IPS DF 19.7 (cell line): Measurements from ENCODE around the gene MOXD1.
"Not testable (repeated sequence)": the region's sequence is repeated elsewhere in the genome, so short reads cannot be mapped to it uniquely, and the experiment has no call there.

Source experiments
- DNase-seq: peaks from one replicate; pipeline ENCODE4 v3.0.0-alpha.2; 2013; ENCODE audit warnings: low read depth, low spot score

The MOXD1 gene

DNA sequence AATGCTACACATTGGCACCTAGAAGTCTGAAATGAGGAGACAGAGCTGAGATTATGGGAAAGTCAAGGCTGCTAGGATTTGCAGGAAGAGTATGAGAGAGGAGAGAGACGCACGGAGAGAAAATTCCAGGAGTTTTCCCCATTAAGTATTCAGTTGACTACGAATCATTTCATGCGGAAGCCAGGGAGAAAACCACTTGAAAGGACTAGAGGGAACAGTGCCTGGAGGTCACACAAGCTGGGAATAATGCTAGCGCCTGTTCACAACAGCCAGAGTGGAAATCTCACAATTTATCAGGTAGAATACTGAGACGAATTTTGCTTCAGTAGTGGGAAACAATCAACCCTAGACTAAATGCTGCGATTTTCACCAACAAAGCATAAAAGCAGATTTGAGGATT is 118.6 kb downstream of the MOXD1 start:
- DNase-seq = no peak

DNA sequence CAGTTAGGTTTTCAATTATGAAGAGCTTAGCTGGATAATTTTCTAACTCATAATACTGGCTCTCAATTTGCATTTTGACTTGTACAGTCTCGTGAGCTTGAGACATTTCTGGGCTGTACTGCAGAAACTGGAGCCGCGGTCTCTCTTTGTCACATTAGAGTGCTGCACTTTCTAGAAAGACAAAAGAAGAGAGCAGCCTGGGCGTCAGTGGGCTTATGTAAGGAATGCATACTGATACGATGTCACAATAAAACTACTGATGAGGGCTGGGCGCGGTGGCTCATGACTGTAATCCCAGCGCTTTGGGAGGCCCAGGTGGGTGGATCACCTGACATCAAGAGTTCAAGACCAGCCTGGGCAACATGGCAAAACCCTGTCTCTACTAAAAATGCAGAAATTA is 120.8 kb downstream of the MOXD1 start:
- DNase-seq = no peak

DNA sequence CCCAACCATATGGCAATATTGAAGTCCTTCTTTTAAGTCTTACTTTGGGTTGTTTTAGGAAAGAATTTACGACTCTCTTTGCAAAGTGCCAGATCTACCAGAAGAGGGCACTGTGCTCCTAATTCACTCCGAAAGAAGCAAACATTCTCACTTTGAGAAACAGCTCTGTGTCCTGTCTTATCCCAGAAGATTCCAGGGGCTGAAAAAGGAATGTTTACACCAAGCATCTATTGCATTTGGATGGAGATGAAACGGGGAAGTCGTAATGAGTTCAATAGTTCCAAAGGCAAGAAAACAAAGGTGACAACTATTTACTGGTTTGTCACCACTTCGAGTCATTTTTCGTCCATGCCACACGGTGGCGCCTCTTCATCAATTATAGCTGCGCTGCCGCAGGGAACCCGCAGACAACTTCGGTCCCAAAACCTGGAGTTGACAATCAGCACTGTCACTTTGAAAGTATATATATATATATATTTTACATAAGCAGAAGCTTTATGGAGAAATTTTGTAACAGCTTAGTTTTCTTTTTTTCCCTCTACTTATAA is 121.6 kb downstream of the MOXD1 start:
- no peak for DNase-seq

DNA sequence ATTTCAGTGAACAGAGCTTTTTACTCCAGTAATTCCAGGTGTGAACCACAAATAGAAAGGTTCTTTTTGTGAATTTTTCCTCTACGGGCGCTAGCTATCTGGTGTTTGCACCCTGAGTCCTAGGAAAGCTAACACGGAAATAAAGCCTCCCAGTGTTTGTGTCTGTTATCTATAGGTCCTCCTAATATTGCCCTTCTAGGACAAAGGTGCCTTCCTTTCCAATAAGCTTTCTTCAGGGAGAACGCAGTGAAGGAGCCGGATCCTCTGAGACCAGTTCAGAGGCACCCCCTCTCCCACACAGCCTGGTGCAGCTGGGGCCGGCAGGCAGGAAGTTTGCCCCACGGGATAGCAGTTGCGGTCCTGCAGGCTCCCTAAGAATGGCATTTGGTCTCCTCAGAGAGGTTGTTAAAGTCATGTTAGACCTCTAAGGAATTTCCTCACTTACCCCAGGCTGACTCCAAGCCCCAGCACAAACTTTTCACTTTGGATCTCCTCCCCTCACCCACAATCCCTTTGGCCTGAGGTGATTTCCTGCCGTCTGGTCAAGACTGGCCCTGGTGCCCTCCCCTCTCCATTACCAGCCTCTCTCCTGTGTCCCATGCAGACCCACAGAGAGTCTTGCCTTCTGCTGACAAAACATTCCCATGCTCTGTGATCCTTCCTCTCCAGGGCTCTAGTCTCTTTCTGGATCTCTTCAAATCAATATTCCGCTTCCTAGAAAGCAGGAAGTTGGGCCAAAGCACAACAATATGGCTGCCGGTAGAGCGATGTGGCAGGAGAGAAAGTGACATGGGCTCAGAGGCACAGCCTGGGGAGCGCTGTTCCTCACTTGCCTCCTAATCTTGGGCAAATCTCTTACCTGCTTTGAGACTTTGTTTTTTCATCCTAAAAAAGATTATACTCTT is 126.0 kb downstream of the MOXD1 start:
- no peak for DNase-seq

DNA sequence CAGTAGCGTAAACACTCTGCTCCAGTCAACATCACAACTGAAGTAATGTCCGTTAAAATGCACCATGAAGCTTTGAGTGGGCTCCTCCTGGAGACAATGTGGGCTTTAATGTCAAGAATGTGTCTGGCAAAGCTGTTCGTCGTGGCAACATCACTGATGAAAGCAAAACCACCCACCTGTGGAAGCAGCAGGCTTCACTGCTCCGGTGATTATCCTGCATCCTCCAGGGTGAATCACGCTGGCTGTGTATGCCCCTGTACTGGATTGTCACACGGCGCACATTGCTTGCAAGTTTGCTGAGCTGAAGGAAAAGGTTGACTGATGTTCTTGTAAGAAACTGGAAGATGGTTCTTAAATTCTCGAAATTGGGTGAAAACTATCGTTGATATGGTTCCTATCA is 128.5 kb downstream of the MOXD1 start:
- no peak for DNase-seq

DNA sequence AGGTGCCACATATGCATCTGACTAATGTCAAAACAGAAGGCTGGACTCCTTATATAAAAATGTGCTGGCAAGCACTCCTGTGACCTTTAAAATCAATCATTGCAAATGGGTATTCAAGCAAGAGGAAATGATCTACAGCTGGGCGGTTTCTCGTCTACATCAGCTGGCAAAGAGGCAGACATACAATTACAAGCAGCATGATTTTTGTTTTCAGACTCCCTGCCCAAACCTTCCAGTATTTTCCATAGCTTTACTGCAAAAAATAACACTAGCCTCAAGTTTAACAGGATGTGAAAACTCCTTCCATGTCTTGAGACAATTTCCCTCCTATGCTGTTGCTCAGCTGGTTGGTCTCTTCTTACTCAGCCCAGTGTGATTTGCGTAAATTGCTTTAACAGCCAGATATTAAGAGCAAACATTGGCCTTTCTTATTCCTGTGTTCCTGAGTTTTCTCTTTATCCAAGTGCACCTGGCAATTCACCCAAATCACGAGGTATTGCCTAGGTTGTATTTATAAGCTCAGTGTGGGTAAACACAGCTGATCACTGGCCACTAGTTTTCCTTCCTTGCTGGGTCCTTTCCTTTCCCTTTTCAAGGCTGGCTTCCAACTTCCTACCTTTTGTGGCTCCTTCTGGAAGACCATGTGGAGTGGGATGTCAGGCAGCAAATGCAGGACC is 130.4 kb downstream of the MOXD1 start:
- DNase-seq = no peak

DNA sequence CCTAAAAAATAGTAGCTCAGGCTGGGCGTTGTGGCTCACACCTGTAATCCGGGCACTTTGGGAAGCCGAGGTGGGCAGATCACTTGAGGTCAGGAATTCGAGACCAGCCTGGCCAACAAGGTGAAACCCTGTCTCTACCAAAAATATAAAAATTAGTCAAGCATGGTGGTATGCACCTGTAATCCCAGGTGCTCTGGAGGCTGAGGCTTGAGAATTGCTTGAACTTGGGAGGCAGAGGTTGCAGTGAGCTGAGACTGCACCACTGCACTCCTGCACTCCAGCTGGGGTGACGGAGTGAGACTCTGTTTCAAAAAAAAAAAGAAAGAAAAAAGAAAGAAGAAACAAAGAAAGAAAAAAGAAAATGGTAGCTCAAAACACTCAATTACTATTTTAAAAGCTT is 132.6 kb downstream of the MOXD1 start:
- DNase-seq = not testable (repeated sequence)

DNA sequence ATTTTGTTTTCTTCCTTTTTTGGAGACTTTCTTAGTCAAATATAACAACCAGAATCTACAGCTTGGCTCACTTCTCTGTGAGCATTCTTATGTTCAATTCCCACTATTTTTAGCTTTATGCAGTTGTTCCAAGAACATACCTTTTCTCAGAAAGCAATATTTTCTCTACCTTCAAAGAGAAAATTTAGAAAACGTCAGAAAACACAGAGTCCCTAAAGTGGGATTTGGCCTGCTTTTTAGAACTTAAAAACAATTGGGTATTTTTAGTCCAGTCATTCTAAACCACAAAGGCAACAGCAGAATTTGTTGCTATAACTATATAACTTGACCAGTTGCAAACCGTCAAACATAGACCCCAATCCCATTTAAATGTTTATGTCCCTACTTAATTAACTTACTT is 133.1 kb downstream of the MOXD1 start:
- no peak for DNase-seq

DNA sequence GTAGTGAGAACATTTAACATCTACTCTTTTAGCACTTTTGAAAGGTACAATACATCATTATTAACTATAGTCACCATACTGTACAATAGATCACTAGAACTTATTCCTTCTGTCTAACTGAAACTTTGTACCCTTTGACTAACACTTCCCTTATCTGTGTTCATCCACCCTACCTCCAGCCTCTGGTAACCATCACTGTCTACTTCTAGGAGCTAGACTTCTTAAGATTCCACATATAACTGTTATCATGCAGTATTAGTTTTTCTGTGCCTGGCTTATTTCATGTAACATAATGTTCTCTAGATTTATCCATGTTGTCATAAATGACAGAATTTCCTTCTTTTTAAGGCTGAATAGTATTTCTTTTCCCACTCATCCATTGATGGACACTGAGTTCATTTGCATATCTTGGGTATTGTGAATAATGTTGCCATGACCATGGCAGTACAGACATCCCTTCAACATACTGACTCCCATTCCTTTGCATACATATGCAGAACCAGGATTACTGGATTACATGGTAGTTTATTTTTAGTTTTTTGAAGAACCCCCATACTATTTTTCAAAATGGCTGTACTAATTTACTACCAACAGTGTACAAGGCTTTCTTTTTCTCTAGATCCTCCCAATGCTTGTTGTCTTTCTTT is 135.7 kb downstream of the MOXD1 start:
- no peak for DNase-seq

DNA sequence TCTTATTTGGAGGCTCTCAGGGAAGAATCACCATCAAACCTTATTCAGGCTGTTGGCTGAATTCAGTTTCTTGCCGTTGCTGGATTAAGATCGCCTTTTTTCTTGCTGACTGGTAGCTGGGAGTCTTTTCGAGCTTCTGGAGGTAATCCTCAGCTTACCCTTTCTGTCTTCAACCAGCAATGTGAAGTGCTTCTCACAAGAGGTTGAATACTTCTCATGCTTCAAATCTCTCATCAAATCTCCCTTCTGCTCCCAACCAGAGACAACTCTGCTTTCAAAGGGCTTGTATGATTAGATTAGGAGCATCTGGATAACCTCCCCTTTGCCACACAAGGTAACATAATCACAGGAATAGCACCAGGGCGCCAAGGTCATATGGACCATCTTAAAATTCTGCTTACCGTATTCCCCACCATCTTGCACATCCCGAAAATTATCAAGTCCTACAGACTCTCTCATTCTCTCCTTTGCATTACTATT is 137.2 kb downstream of the MOXD1 start:
- no peak for DNase-seq

DNA sequence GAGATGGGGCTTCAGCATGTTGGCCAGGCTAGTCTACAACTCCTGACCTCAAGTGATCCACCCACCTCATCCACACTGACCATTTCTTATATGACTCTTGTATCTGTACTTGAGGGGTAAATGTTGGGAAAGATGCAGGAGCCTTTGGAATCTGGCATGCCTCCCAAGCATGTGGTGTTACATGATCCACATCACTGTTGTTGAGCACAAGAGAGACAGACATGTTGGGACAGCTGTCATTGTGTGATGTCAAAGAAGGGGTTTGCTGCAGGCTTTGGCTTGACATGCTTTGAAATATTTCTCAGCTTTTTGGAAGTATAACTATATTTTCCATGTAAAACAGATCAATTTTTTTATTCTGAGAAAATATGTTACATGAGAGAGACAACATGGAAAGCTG is 139.9 kb downstream of the MOXD1 start:
- no peak for DNase-seq

DNA sequence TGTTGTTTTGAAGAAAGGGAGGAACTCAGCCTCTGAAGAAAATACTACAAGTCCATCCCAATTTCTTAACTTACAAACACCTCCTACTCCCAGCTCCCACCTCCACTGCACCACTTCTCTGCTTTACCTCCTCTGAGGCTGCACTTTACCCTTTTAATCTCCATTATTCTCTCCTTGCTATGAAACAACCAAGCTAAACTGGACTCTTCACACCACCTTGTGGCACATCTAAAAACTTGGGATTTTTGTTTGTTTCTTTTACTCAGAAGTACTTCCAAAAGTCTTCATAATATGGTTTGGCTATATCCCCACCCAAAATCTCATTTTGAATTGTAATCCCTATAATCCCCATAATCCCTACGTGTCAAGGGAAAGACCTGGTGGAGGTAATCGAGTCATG is 142.2 kb downstream of the MOXD1 start:
- DNase-seq = no peak

DNA sequence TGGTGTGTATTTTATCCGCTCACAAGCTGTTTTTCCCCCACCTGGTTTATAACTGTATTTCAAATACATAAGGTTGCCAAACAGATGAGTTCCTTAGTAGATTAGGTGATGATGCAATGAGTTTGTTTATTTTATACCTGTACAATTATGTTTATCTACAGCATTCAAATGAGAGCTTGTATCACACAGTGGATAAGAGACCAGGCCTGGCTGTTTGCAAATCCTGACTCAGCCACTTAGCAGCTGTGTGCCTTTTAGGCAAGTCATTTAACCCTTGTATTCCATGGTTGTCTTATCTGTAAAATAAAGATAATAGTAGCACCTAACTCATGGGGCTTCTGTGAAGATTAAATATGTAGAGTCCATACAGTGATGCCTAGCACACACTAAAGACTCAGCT is 143.7 kb downstream of the MOXD1 start:
- no peak for DNase-seq

DNA sequence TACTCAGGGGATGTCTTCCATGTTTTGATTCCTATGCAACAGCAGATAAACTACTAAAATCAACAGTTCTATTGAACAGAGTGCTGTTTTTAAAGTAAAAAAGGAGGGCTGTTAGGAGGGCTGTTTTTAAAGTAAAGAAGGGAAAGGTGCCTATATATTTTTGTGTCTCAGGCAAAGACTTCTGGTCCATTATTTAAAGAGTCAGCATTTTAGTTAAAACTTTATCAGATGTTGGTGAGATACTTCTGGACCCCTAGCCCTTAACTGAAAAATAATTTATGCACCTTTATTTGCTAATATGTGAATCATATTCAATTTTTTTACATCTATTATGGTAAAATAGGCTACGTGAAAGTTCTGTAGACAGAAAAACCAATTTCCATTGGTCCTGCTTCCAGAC is 144.8 kb downstream of the MOXD1 start:
- DNase-seq = no peak

DNA sequence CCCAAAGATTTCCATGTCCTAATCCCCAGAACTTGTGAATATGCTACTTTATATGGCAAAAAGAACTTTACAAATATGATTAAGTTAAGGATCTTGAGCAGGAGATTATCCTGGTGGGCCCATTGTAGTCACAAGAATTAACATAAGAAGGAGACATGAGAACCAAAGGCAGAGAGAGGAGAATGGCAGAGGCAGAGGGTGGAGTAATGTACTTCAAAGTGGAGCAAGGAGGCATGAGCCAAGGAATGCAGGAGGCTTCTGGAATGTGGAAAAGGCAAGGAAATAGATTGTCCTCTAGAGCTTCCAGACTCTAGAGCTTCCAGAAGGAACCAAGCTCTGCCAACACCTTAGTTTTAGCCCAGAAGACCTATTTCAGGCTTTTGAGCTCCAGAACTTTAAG is 147.4 kb downstream of the MOXD1 start:
- DNase-seq = no peak

DNA sequence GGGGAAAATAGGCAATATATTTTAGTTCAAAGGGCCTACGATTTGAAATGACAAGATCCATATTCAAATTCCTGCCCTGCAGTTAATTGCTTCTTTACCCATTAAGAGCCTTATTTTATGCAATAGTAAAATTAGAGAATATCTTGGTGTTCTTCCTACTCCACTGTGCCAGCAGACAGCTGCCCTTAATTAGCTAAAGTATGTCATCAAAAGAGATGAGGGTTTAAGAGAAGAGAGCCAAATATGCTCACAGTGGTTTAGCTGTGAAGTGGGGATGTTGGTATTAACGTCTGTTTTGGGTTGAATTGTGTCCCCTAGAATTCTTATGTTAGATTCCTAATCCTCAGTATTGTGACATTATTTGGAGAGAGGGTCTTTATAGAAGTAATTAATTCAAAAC is 148.1 kb downstream of the MOXD1 start:
- DNase-seq = no peak

DNA sequence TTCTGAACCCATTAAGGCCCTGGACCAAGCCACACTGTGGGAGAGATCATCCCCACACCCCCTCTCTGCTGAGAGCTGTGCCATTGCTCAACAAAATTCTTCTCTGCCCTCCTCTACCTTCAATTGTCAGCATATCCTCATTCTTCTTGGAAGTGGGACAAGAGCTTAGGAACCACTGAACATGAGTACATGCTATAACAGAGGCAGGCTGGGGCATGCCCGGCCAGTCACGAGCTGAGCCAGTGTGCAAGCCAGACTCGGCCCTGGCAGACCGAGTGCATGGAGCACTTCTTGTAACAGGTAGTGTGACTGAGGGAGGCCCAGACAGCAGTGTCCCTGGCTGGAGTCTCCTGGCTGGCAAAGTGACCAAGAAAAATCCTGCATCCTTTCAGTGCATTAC is 149.2 kb downstream of the MOXD1 start:
- DNase-seq = no peak

DNA sequence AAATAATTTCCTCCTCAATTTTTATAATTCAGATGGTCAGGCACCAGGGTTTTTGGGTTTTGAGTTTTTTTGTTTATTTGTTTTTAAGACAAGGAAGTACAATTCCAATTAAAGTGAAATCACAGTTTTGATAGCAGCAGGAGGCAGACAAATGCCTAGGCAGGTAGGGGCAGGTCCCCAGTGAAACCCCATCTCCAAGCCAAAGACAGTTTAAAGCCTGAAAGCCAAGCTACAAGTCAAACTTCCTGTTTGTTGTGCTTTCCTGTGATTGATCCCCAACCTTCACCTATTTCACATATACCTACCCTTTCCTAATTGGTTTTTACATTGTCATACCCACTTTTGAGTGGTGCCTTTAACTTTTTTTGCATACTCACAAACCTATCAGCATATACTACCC is 149.6 kb downstream of the MOXD1 start:
- no peak for DNase-seq

DNA sequence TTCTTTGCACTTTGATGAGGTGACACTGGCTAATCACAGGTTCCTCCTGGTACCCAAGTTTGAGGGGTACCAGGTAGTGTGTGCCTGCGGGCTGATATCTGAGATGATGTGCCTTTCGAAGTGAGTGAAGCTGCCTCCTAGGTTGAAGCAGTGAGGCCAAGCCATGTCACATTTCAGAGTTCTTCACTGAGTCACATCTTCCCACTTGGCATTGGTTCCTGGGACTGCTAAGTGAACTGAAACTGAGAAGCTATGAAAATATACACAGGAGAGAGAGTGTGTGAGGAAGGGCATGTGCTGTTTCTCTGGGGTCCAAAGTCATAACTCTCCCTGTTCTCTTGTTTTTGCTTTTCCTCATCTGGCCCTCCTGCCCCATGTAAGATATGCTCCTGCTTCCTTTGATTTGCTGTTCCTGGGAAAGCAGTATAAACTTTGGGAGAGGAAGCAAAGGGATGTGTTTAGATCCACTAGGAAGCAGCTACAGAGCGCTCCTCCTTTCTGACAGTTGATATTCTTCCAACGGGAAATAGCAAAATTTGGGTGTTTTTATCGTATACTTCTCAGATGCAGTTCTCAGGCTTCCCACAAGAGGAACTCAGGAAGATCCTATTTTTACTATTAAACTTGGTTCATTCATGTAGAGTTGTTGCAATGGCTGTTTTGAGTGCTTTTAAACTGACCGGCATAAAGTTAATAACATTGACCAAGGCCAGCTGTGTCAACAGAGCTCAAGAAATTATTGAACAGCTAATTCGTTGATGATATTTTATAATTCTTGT is 153.7 kb downstream of the MOXD1 start:
- no peak for DNase-seq

DNA sequence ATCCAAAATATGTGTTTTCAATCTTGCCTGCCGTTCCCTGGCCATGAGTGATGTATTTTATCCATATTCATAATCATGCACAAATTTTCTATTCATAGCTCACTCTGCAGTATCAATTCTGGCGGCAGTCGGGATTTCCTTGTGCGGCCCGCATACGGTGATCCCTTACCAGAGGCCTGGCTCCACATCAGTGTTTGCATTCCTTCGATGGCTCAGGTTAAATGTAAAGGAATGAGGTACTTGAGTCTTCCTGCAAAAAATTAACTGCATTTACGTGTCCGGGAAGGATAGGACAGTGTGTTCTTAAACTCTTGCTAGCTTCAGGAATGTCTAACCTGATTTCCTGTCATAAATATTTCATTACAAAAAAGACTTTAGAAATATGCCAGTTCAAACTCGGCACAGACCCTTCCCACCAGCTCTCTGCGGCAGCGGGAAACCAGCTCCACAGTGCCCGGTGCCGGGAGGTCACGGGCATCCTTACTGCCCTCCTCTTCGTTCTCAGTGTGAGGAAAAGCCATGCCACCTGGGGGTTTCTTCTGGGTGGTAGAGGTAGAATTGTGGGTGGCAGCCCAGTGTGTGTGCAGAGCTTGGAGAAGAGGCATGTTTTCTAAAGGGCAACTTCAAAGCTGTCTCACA is 154.5 kb downstream of the MOXD1 start:
- no peak for DNase-seq

DNA sequence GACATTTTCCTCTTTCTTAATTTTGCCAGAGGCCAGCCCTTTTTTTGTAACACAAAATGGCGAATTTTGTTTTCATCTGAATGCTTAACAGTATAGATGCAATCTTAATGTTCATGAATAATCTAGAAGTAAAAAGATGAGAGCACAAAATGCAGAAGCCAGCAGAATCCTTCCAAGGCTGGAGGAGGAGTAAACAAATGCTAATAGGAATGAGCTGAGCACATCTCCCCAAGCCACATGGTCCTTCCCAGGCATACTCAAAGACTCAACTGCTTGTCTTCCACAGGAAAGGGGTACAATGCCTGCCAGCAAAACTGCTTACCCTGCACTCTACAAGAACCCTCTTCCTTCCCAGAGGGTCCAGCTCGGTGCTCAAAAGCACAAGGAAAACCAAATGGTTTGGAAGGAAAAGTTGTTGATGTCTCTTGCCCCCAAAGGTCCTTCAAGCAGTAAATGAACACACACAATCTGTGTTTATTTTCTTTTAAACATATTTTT is 155.1 kb downstream of the MOXD1 start:
- no peak for DNase-seq
